Amygdala (tissue), 56 donors: Measurements from ENCODE around the gene FAM170B.

Source experiments
- DNase-seq, 56 donors: peaks; one replicate each; lab custom pipeline; 2025; lab: John Stamatoyannopoulos, UW

Gene FAM170B

GRCh38 chr10:49170632-49171325, 37.0 kb upstream of the FAM170B start:
- no peak for DNase-seq

- no peak for DNase-seq
These were observed 36.0 kb upstream of the FAM170B start for GRCh38 chr10:49169776-49170175.

GRCh38 chr10:49168831-49169500, 35.1 kb upstream of the FAM170B start:
- DNase-seq, result no peak

- no peak for DNase-seq
These were observed 34.3 kb upstream of the FAM170B start for GRCh38 chr10:49168171-49168540.

- no peak for DNase-seq
These were observed 33.8 kb upstream of the FAM170B start for GRCh38 chr10:49167425-49168170.

GRCh38 chr10:49166484-49167400, 32.9 kb upstream of the FAM170B start:
- no peak for DNase-seq

GRCh38 chr10:49165821-49166483, 32.1 kb upstream of the FAM170B start:
- DNase-seq, result no peak

- DNase-seq, result no peak
These were observed 31.4 kb upstream of the FAM170B start for GRCh38 chr10:49165259-49165658.

GRCh38 chr10:49164559-49165188, 30.9 kb upstream of the FAM170B start:
- peak in 7 of 56 donors; percentile 4 to 49 (median 10) for DNase-seq

- no peak for DNase-seq
These were observed 29.9 kb upstream of the FAM170B start for GRCh38 chr10:49163741-49164140.

GRCh38 chr10:49162761-49163310, 29.0 kb upstream of the FAM170B start:
- DNase-seq, result no peak

- no peak for DNase-seq
These were observed 28.2 kb upstream of the FAM170B start for GRCh38 chr10:49162063-49162462.

GRCh38 chr10:49161411-49161997, 27.7 kb upstream of the FAM170B start:
- peak in 1 of 56 donors; percentile 8 for DNase-seq

GRCh38 chr10:49160814-49161213, 27.0 kb upstream of the FAM170B start:
- no peak for DNase-seq

GRCh38 chr10:49160110-49160509, 26.3 kb upstream of the FAM170B start:
- DNase-seq, result no peak

- DNase-seq, result no peak
These were observed 25.1 kb upstream of the FAM170B start for GRCh38 chr10:49158915-49159314.

- DNase-seq, result no peak
These were observed 24.6 kb upstream of the FAM170B start for GRCh38 chr10:49158404-49158803.

- DNase-seq, result no peak
These were observed 23.4 kb upstream of the FAM170B start for GRCh38 chr10:49157229-49157628.

- no peak for DNase-seq
These were observed 20.8 kb upstream of the FAM170B start for GRCh38 chr10:49154641-49155040.
